Activated effector memory CD4-positive, alpha-beta T cell treated with Interleukin-2 at 50 U/mL for 16 hours (primary cell): ENCODE measurements around the gene SPTBN2.

ENCODE experiments used
- DNase-seq: peaks from one replicate; pipeline ENCODE4 v3.0.0-alpha.2; 2020

The SPTBN2 gene

GRCh38 chr11:66637557-66638176 is 91.3 kb downstream of the SPTBN2 start:
- DNase-seq = no peak

GRCh38 chr11:66636411-66636810 is 92.6 kb downstream of the SPTBN2 start:
- DNase-seq = no peak
